ENCODE measurements around the gene RCAN2.

DNA sequence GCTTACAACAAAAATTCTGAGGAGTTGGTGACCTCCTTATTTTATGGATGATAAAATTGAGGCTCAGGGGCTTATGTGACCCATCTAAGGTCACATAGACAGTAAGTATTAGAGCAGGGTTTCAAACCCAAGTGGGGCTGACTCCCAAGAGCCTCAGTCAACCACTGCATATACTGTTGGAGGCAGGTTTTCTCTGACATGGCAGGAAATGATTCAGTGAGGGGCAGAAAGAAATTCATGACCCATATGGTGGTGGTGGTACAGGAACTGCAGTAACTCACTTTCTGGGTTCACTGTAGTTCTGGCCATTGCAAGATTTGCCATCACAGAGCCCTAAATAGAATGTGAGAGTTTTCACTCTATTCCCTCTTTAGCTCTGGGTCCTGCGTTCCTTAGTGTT is 188.4 kb downstream of the RCAN2 start:
- TF ChIP-seq, protein P1, sequence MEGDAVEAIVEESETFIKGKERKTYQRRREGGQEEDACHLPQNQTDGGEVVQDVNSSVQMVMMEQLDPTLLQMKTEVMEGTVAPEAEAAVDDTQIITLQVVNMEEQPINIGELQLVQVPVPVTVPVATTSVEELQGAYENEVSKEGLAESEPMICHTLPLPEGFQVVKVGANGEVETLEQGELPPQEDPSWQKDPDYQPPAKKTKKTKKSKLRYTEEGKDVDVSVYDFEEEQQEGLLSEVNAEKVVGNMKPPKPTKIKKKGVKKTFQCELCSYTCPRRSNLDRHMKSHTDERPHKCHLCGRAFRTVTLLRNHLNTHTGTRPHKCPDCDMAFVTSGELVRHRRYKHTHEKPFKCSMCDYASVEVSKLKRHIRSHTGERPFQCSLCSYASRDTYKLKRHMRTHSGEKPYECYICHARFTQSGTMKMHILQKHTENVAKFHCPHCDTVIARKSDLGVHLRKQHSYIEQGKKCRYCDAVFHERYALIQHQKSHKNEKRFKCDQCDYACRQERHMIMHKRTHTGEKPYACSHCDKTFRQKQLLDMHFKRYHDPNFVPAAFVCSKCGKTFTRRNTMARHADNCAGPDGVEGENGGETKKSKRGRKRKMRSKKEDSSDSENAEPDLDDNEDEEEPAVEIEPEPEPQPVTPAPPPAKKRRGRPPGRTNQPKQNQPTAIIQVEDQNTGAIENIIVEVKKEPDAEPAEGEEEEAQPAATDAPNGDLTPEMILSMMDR (IDR thresholded peaks at IDR 0.05) = no peak
- TF ChIP-seq, protein P2, sequence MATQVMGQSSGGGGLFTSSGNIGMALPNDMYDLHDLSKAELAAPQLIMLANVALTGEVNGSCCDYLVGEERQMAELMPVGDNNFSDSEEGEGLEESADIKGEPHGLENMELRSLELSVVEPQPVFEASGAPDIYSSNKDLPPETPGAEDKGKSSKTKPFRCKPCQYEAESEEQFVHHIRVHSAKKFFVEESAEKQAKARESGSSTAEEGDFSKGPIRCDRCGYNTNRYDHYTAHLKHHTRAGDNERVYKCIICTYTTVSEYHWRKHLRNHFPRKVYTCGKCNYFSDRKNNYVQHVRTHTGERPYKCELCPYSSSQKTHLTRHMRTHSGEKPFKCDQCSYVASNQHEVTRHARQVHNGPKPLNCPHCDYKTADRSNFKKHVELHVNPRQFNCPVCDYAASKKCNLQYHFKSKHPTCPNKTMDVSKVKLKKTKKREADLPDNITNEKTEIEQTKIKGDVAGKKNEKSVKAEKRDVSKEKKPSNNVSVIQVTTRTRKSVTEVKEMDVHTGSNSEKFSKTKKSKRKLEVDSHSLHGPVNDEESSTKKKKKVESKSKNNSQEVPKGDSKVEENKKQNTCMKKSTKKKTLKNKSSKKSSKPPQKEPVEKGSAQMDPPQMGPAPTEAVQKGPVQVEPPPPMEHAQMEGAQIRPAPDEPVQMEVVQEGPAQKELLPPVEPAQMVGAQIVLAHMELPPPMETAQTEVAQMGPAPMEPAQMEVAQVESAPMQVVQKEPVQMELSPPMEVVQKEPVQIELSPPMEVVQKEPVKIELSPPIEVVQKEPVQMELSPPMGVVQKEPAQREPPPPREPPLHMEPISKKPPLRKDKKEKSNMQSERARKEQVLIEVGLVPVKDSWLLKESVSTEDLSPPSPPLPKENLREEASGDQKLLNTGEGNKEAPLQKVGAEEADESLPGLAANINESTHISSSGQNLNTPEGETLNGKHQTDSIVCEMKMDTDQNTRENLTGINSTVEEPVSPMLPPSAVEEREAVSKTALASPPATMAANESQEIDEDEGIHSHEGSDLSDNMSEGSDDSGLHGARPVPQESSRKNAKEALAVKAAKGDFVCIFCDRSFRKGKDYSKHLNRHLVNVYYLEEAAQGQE (IDR thresholded peaks at IDR 0.05; ENCODE audit: insufficient read depth in 1 of 2, low read depth in 2 of 2, low read length in 1 of 2) = no peak
